Endothelial cell of umbilical vein (primary cell): ENCODE data around the gene SMIM27. TPM values are rescaled to one million over a fixed set of nuclear protein-coding genes. Genes with fewer than 3 reads are reported as not detected.

Experiments
- BruUV-seq: library from RNA; stranded (reverse); fragments of 400-500 nt; replicated peaks from 2 replicates; lab custom pipeline; 2021; lab: Mats Ljungman, UMichigan
- CTCF ChIA-PET: fragments of 300-600, 350-600 bp; sonication (Branson Sonifier 250); formaldehyde crosslinking; loops from one replicate; lab custom pipeline; 2021; ENCODE audit warnings: antibody characterized with exemption, inconsistent platforms; lab: Charles Lee
- POLR2A ChIA-PET: fragments of 300-600, 350-600 bp; sonication (Branson Sonifier 250); formaldehyde crosslinking; loops from one replicate; lab custom pipeline; 2021; ENCODE audit warnings: antibody characterized with exemption, inconsistent platforms; lab: Charles Lee
- DNase-seq: peaks from one replicate; pipeline ENCODE4 v3.0.0-alpha.2; 2011; ENCODE audit warnings: low read depth, low spot score
- FAIRE-seq: peaks from 2 replicates; lab custom pipeline; 2011; peaks lifted over from hg19 to GRCh38; lab: Jason Lieb, UNC
- H2AFZ ChIP-seq: 2 replicates; pipeline ENCODE4 v1.6.0; 2012; ENCODE audit warnings: low read depth, low read length, control low read depth, inconsistent platforms
- H3K27ac ChIP-seq: 2 replicates; pipeline ENCODE4 v1.5.1; 2011; ENCODE audit warnings: low read depth, mild to moderate bottlenecking, control low read depth, low read length, moderate library complexity; ENCODE audit not compliant: insufficient read depth
- H3K27me3 ChIP-seq, 2 experiments: 2 replicates each; pipeline versions ENCODE4 v1.6.0 to v1.6.1; 2011; ENCODE audit warnings: low read length in 2 of 2, mixed read lengths in 1 of 2; ENCODE audit not compliant: control insufficient read depth in 2 of 2, insufficient read depth in 2 of 2
- H3K36me3 ChIP-seq, 2 experiments: 2 replicates in 1 of 2; 3 replicates in 1 of 2; pipeline ENCODE4 v1.5.1; 2011; ENCODE audit warnings: low read length in 2 of 2, mild to moderate bottlenecking in 1 of 2, moderate library complexity in 1 of 2; ENCODE audit not compliant: control insufficient read depth in 2 of 2, insufficient read depth in 2 of 2; ENCODE audit errors: extremely low read depth in 1 of 2
- H3K4me1 ChIP-seq: 3 replicates; pipeline ENCODE4 v1.5.1; 2011; ENCODE audit warnings: mild to moderate bottlenecking, low read length; ENCODE audit not compliant: control insufficient read depth, insufficient read depth; ENCODE audit errors: extremely low read depth
- H3K4me2 ChIP-seq: 2 replicates; pipeline ENCODE4 v1.6.1; 2011; ENCODE audit warnings: low read length, control low read depth, mixed read lengths; ENCODE audit not compliant: insufficient read depth
- H3K4me3 ChIP-seq, 3 experiments: fragments of 200-600 bp in 1 of 3; sonication (generic), shearing (Covaris generic) in 1 of 3; replicated peaks in 1 of 3; 2 replicates each; pipeline ENCODE4 v1.5.1; 2011 to 2016; ENCODE audit warnings: control low read depth in 3 of 3, low read length in 3 of 3, mild to moderate bottlenecking in 2 of 3, inconsistent platforms in 1 of 3, low read depth in 1 of 3, moderate library complexity in 1 of 3; ENCODE audit not compliant: insufficient read depth in 1 of 3
- H3K79me2 ChIP-seq: 2 replicates; pipeline ENCODE4 v1.6.0; 2012; ENCODE audit warnings: low read length, inconsistent platforms; ENCODE audit not compliant: control insufficient read depth, insufficient read depth
- H3K9ac ChIP-seq: replicated peaks from 2 replicates; pipeline ENCODE3; 2011; ENCODE audit warnings: low read length, control low read depth; ENCODE audit not compliant: insufficient read depth; ENCODE audit errors: extremely low read depth
- H3K9me1 ChIP-seq: replicated peaks from 3 replicates; pipeline ENCODE4 v1.6.0; 2011; ENCODE audit warnings: mild to moderate bottlenecking, low read length; ENCODE audit not compliant: control insufficient read depth, insufficient read depth; ENCODE audit errors: extremely low read depth
- H3K9me3 ChIP-seq: replicated peaks from 2 replicates; pipeline ENCODE4 v1.5.1; 2012; ENCODE audit warnings: low read length, inconsistent platforms; ENCODE audit not compliant: control insufficient read depth, insufficient read depth
- H4K20me1 ChIP-seq: replicated peaks from 2 replicates; pipeline ENCODE3; 2011; ENCODE audit warnings: mild to moderate bottlenecking, low read length; ENCODE audit not compliant: control insufficient read depth, insufficient read depth; ENCODE audit errors: extremely low read depth
- EZH2 ChIP-seq: IDR thresholded peaks from 2 replicates; pipeline ENCODE4 v1.6.1; 2012; ENCODE audit warnings: borderline replicate concordance, low read depth, mild to moderate bottlenecking, moderate library complexity, low read length, inconsistent platforms; ENCODE audit not compliant: severe bottlenecking
- FOS ChIP-seq: IDR thresholded peaks from 2 replicates; pipeline ENCODE4 v1.6.1; 2011; ENCODE audit warnings: mild to moderate bottlenecking, low read length, moderate library complexity, borderline replicate concordance; ENCODE audit not compliant: insufficient read depth
- GATA2 ChIP-seq: IDR thresholded peaks from 2 replicates; pipeline ENCODE4 v1.7.0; 2011; ENCODE audit warnings: low read depth, mild to moderate bottlenecking, moderate library complexity, mixed read lengths, low read length; ENCODE audit not compliant: insufficient read length, insufficient read depth
- JUN ChIP-seq: IDR thresholded peaks from 2 replicates; pipeline ENCODE4 v1.6.1; 2011; ENCODE audit warnings: borderline replicate concordance, low read depth; ENCODE audit not compliant: insufficient read length, insufficient read depth
- MYC ChIP-seq: IDR thresholded peaks from one replicate; pipeline ENCODE4 v1.6.1; 2011; ENCODE audit warnings: mild to moderate bottlenecking, low read depth, low read length
- POLR2A ChIP-seq: IDR thresholded peaks from 2 replicates; pipeline ENCODE4 v1.6.1; 2012; ENCODE audit warnings: low read depth, mild to moderate bottlenecking, control low read depth, low read length
- POLR2AphosphoS5 ChIP-seq: IDR thresholded peaks from 2 replicates; pipeline ENCODE4 v1.6.1; 2012; ENCODE audit warnings: low read depth, mild to moderate bottlenecking, control low read depth, low read length, moderate library complexity; ENCODE audit not compliant: insufficient read depth
- dilution Hi-C: fragments of 300-500 bp; cut with MboI; formaldehyde crosslinking; loops from one replicate; pipeline ENCODE4 v1.15.0; 2019; ENCODE audit warnings: low sequenced_read_pairs; ENCODE audit not compliant: extremely low pct_ligation_motif_present
- intact Hi-C: fragments of 100-400 bp; cut with micrococcal nuclease; formaldehyde crosslinking; loops from one replicate; pipeline ENCODE4 v1.10.0; 2022
- polyA plus RNA-seq, 4 experiments: library from polyadenylated mRNA; depleted of rRNA in 3 of 4; stranded (reverse) in 3 of 4; unstranded in 1 of 4; fragments of >200 nt; gene quantifications; 2 replicates each; pipeline versions ENCODE4 v1.2.1 to v1.2.3, GENCODE V29; 2011 to 2012; ENCODE audit warnings: missing spikeins in 1 of 4
- total RNA-seq: library from RNA; stranded (reverse); gene quantifications from 2 replicates; pipeline ENCODE4 v1.2.3, GENCODE V29; 2021
- TF ChIP-seq, protein P1 (sequence below): IDR thresholded peaks from 2 replicates; pipeline ENCODE4 v1.6.1; 2011; ENCODE audit not compliant: insufficient read depth, insufficient read length
- TF ChIP-seq, protein P2 (sequence below), 2 donors: IDR thresholded peaks; 1 replicate in 1 of 2; 2 replicates in 1 of 2; pipeline ENCODE4 v1.5.1; 2011; ENCODE audit warnings: low read length in 2 of 2, mild to moderate bottlenecking in 2 of 2, moderate library complexity in 2 of 2, control low read depth in 1 of 2, inconsistent platforms in 1 of 2, low read depth in 1 of 2; ENCODE audit not compliant: insufficient read depth in 1 of 2; ENCODE audit errors: extremely low read depth in 1 of 2

The SMIM27 gene
- total and polyA plus RNA-seq, 2 donors (not counting 3 experiments of a cell fraction or from before 2014, with no cell fraction given) = 3.4 to 11.5 TPM

DNA sequence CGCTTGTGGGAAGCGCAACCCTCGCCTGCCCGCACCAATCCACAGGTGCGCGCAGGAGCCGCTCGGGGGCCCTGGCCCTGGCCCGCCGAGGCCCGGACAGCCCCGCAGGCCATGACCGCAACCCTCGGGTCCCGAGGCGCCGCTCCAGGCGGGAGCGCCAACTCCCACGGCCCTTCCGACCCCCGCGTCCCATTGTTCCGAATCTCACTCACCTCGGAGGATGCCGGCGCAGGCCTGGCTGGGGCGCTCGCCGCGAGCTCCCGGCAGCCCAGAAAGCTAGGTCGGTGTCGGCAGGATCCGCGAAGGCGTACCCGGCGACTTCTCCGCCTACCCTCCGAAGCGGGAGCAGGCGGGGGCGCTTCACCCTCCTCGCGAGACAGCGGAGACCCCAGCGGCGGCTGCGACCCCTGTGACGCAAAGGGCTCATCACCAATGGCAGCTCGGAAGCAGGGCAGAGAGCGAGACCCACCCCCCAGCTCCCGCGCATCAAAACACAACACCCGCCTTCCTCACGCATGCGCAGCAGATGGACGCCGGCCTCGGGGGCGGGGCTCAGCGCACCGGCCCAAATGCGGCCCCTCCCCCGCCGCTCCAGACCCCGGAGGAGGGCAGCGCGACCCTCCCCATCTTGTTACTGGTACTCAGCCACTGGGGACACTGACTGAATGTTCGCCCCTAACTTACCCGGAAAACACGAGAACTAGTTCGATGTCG lies 1.4 kb upstream of the SMIM27 start:
- DNase-seq (peak; percentile 98), FAIRE-seq (peak; percentile 83)
- Histone ChIP-seq H3K9me1 (no peaks in the 10 kb centered on the region), H2AFZ (peak overlapping the region; percentile 83), H3K79me2 (peaks cover 58% of the 10 kb centered on the region), H3K4me3 (peak overlapping the region; percentile 71 to 88 (median 77)), H3K4me2 (peak overlapping the region; percentile 92), H3K9ac (peak overlapping the region; percentile 94), H3K4me1 (peaks cover 17% of the 10 kb centered on the region), H3K36me3 (no peaks in the 10 kb centered on the region), H3K27me3 (no peaks in the 10 kb centered on the region), H3K27ac (peak overlapping the region; percentile 92), H3K9me3 (no peaks in the 10 kb centered on the region), H4K20me1 (peaks cover 6% of the 10 kb centered on the region)
- intact Hi-C loops = loop anchor here (1.0 to 2.0 kb wide), 2 partner anchors 24 to 120 kb away; partner anchors contain the start of gene RIGI
- POLR2A ChIA-PET = interaction anchor here (1.1 to 3.0 kb wide), 2 partner anchors 25 to 165 kb away, joined by 3 to 17 read pairs; partner anchors contain the start of gene RIGI
- CTCF ChIA-PET = interaction anchor here (0.7 to 2.7 kb wide), 13 partner anchors 8 to 418 kb away, joined by 3 to 45 read pairs (median 5); partner anchors contain the start of genes ACO1, NDUFB6 and RIGI
- dilution Hi-C loops = loop anchor here (25.0 kb wide), 1 partner anchor 163 kb away; the partner anchor contains the start of gene ACO1
- no TSS peak for BruUV-seq
- TF ChIP-seq, protein P1, sequence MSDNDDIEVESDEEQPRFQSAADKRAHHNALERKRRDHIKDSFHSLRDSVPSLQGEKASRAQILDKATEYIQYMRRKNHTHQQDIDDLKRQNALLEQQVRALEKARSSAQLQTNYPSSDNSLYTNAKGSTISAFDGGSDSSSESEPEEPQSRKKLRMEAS = no peak
- TF ChIP-seq, protein P2, sequence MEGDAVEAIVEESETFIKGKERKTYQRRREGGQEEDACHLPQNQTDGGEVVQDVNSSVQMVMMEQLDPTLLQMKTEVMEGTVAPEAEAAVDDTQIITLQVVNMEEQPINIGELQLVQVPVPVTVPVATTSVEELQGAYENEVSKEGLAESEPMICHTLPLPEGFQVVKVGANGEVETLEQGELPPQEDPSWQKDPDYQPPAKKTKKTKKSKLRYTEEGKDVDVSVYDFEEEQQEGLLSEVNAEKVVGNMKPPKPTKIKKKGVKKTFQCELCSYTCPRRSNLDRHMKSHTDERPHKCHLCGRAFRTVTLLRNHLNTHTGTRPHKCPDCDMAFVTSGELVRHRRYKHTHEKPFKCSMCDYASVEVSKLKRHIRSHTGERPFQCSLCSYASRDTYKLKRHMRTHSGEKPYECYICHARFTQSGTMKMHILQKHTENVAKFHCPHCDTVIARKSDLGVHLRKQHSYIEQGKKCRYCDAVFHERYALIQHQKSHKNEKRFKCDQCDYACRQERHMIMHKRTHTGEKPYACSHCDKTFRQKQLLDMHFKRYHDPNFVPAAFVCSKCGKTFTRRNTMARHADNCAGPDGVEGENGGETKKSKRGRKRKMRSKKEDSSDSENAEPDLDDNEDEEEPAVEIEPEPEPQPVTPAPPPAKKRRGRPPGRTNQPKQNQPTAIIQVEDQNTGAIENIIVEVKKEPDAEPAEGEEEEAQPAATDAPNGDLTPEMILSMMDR (IDR thresholded peaks at IDR 0.05; ENCODE audit: extremely low read depth in 1 of 2, insufficient read depth in 1 of 2, low read depth in 1 of 2, low read length in 2 of 2) = peak in 1 of 2 donors; percentile 22
- TF ChIP-seq EZH2 (no peak), FOS (no peak), POLR2AphosphoS5 (peak; percentile 50), POLR2A (no peak), GATA2 (no peak), MYC (no peak), JUN (no peak)
